Neural crest cell (in vitro differentiated cells): ENCODE measurements around the gene INO80B. TPM values are rescaled to one million over a fixed set of nuclear protein-coding genes. Genes with fewer than 3 reads are reported as not detected.
"Not testable (repeated sequence)": the region's sequence is repeated elsewhere in the genome, so short reads cannot be mapped to it uniquely, and the experiment has no call there.

Experiments
- DNase-seq: peaks from one replicate; pipeline ENCODE4 v3.0.0; 2021; ENCODE audit warnings: low read depth, mixed read lengths, low spot score
- H3K27ac Mint-ChIP-seq: one replicate; pipeline ENCODE4 v1.8.0; 2021; ENCODE audit warnings: mild to moderate bottlenecking, mixed read lengths; ENCODE audit not compliant: unreplicated experiment
- H3K27me3 Mint-ChIP-seq: 2 replicates; pipeline ENCODE4 v1.8.0; 2021; ENCODE audit warnings: low read depth, mild to moderate bottlenecking, mixed read lengths
- H3K36me3 Mint-ChIP-seq: 2 replicates; pipeline ENCODE4 v1.8.0; 2021; ENCODE audit warnings: low read depth, mild to moderate bottlenecking, mixed read lengths
- H3K4me1 Mint-ChIP-seq: 2 replicates; pipeline ENCODE4 v1.8.0; 2021; ENCODE audit warnings: mixed read lengths
- H3K4me3 Mint-ChIP-seq: one replicate; pipeline ENCODE4 v1.8.0; 2021; ENCODE audit warnings: mild to moderate bottlenecking, mixed read lengths
- H3K9me3 Mint-ChIP-seq: 2 replicates; pipeline ENCODE4 v1.8.0; 2021; ENCODE audit warnings: mixed read lengths
- total RNA-seq: library from RNA; stranded (reverse); gene quantifications from 2 replicates; pipeline ENCODE4 v1.2.1, GENCODE V29; 2021
- TF ChIP-seq, protein P1 (sequence below): fragments of 200-600 bp; sonication (generic); conservative IDR thresholded peaks from 2 replicates; pipeline ENCODE4 v1.5.0; 2021; ENCODE audit warnings: antibody characterized with exemption, mild to moderate bottlenecking

Gene INO80B
- total RNA-seq, 1 donor from 2014 or later: 33.1 TPM

DNA sequence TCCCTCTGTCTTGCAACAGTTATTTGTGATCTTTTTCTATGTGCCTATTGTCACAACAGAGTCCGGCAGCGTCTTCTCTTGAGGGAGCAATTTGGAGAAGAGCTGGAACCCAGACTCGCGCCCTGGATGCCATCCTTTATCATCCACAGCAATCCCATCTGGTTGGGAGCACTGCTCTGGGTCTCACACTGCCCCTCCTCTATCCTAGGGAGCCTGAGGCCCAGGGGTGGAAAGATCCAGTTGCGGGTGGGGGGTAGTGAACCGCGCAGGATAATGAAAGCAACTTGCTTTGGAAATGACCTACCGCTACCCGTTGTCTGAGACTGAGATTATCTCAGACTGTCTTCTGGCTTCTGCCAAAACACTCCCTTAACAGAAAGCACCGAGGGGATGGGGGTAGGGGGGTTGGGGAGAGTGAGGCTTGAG lies 4.1 kb downstream of the INO80B start:
- H3K4me3 Mint-ChIP-seq: peak overlapping the region; percentile 94
- no peak for DNase-seq
- no peaks in the 10 kb centered on the region for H3K9me3 Mint-ChIP-seq
- peaks cover 12% of the 10 kb centered on the region for H3K36me3 Mint-ChIP-seq
- TF ChIP-seq, protein P1, sequence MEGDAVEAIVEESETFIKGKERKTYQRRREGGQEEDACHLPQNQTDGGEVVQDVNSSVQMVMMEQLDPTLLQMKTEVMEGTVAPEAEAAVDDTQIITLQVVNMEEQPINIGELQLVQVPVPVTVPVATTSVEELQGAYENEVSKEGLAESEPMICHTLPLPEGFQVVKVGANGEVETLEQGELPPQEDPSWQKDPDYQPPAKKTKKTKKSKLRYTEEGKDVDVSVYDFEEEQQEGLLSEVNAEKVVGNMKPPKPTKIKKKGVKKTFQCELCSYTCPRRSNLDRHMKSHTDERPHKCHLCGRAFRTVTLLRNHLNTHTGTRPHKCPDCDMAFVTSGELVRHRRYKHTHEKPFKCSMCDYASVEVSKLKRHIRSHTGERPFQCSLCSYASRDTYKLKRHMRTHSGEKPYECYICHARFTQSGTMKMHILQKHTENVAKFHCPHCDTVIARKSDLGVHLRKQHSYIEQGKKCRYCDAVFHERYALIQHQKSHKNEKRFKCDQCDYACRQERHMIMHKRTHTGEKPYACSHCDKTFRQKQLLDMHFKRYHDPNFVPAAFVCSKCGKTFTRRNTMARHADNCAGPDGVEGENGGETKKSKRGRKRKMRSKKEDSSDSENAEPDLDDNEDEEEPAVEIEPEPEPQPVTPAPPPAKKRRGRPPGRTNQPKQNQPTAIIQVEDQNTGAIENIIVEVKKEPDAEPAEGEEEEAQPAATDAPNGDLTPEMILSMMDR: no peak
- peaks cover 54% of the 10 kb centered on the region for H3K4me1 Mint-ChIP-seq
- H3K27me3 Mint-ChIP-seq: peaks cover 9% of the 10 kb centered on the region
- H3K27ac Mint-ChIP-seq: peak overlapping the region; percentile 81

DNA sequence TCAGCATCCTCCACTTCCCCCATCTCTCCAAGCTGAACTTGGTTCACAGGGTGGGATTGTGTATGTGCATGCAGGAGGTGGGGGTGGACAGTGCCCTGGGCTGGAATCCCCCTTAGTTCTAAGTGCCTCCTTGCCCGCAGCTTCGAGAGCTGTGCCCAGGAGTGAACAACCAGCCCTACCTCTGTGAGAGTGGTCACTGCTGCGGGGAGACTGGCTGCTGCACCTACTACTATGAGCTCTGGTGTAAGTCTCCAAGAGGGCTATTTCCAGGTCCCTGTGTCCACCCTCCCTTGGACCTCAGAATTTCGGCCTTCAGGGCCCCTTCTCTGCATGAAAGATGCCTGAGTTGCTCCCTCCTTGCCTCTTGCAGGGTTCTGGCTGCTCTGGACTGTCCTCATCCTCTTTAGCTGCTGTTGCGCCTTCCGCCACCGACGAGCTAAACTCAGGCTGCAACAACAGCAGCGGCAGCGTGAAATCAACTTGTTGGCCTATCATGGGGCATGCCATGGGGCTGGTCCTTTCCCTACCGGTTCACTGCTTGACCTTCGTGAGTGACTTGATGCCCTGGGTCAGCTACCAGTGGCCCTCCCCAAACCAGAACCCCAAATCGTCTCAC lies 4.7 kb downstream of the INO80B start:
- Mint-ChIP-seq H3K4me1 (peaks cover 54% of the 10 kb centered on the region), H3K4me3 (peak overlapping the region; percentile 94), H3K36me3 (peaks cover 12% of the 10 kb centered on the region)
- not testable (repeated sequence) for H3K9me3 Mint-ChIP-seq, H3K27ac Mint-ChIP-seq, DNase-seq, H3K27me3 Mint-ChIP-seq

DNA sequence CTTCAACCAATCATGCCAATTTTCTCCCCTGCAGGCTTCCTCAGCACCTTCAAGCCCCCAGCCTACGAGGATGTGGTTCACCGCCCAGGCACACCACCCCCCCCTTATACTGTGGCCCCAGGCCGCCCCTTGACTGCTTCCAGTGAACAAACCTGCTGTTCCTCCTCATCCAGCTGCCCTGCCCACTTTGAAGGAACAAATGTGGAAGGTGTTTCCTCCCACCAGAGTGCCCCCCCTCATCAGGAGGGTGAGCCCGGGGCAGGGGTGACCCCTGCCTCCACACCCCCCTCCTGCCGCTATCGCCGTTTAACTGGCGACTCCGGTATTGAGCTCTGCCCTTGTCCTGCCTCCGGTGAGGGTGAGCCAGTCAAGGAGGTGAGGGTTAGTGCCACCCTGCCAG lies 5.3 kb downstream of the INO80B start:
- not testable (repeated sequence) for H3K27ac Mint-ChIP-seq, H3K27me3 Mint-ChIP-seq, H3K9me3 Mint-ChIP-seq, DNase-seq
- Mint-ChIP-seq H3K4me1 (peaks cover 49% of the 10 kb centered on the region), H3K4me3 (peak overlapping the region; percentile 94), H3K36me3 (peaks cover 12% of the 10 kb centered on the region)

DNA sequence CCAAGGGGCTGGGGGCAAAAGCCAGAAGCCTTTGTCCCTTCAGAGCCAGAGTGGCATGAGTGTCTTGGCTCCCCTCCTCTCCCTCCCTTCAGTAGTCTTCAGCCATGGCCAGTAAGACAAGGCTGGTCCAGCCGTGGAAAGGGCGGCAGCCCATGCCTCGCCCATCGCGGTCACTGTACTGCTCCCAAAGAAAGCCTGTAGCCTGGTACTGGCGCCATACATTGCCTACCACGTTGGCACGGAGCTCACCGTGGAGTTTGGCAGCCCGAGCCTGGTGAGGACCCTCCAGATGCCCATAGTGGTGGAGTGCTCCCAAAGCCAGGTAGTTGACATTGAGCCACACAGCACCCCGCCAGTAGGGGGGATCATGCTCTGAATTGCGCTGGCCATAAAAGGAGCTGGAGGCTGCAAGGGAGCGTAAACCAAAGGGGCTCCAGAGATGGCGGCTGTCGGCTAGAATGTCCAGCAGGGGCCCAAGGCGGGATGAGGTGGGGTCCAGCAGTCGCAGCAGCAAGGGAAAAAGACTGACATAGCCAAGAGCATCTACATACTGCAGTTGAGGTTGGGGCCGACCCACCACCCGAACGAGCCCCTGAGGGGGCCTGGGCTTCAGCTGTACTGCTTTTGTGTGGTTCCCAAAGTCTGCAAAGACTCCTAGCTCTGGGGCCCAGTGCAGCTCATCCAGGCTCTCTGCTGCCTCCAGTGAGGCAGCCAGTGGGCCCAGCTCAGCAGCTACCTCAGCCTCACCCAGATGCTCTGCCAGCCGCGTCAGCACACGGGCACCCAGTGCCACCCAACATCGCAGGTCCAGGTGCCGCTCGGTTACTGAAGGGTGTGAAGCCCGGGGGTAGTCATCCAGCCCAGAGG lies 6.5 kb downstream of the INO80B start:
- TF ChIP-seq, protein P1: no peak
- DNase-seq: no peak
- Mint-ChIP-seq H3K27me3 (peaks cover 7% of the 10 kb centered on the region), H3K9me3 (no peaks in the 10 kb centered on the region), H3K27ac (no peak overlapping the region), H3K4me3 (peak overlapping the region; percentile 85), H3K4me1 (peaks cover 50% of the 10 kb centered on the region), H3K36me3 (peaks cover 12% of the 10 kb centered on the region)

DNA sequence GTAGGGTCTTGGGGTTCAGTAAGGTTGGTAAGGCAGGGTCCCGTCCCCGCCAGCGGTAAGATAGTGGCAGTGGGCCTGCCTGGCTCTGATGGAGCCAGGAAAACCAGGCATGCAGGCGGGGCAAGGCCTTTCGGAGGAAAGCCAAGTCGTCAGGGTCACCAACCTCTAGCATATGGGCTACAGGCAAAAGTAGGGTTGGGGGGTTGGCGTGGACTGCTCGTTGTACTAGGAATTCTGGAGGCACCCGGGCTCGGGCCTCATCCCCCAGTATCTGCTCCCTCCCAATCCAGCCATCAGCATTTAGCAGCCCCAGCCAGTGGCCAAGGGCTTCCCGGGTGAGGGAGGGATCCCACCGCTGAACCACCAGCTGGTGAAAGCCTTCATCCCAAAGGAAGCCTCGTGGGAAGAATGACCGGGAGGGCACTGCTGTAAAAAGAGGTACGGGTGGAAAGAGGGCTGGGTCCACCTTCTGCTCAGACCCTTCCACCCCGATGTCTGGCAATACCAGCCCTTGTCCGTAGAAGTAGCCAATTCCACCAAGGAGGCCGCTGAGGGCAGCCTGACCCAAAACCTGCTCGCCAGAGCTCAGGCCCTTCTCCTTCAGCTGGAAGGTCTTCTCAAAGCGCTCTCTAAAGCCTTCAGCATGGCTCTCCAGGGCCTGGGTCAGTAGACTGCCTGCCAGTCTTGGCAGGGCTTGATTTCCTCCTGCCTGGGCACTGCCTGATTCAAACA lies 7.3 kb downstream of the INO80B start:
- DNase-seq: no peak
- no peak overlapping the region for H3K27ac Mint-ChIP-seq
- H3K9me3 Mint-ChIP-seq: no peaks in the 10 kb centered on the region
- peaks cover 42% of the 10 kb centered on the region for H3K4me1 Mint-ChIP-seq
- TF ChIP-seq, protein P1: no peak
- H3K27me3 Mint-ChIP-seq: peaks cover 7% of the 10 kb centered on the region
- peaks cover 12% of the 10 kb centered on the region for H3K36me3 Mint-ChIP-seq
- H3K4me3 Mint-ChIP-seq: peak overlapping the region; percentile 87

DNA sequence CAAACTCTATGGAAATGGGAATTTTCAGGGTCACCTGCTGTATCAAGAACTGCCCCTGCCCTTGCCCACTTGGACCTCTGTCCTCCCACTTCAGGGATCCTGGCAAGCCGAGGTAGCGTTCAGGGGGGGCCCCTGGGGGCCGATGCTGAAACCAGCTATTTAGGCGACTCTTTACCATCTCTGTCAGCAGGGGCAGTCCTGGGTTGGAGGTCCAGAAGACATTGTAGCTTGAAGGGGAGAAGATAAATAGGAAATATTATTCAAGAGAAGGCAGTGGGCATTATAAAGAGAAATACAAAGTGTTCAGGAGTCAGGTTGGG lies 7.9 kb downstream of the INO80B start:
- peak overlapping the region; percentile 87 for H3K4me3 Mint-ChIP-seq
- peaks cover 39% of the 10 kb centered on the region for H3K4me1 Mint-ChIP-seq
- peaks cover 12% of the 10 kb centered on the region for H3K36me3 Mint-ChIP-seq
- H3K27me3 Mint-ChIP-seq: peaks cover 7% of the 10 kb centered on the region
- TF ChIP-seq, protein P1: no peak
- DNase-seq: no peak
- H3K9me3 Mint-ChIP-seq: no peaks in the 10 kb centered on the region
- no peak overlapping the region for H3K27ac Mint-ChIP-seq
